Testis (tissue), 3 donors: Measurements from ENCODE around the gene NELFA. TPM values are rescaled to one million over a fixed set of nuclear protein-coding genes. Genes with fewer than 3 reads are reported as not detected.

Experiments used
- DNase-seq: peaks from one replicate; pipeline ENCODE4 v3.0.0-alpha.2; 2019
- H3K27ac ChIP-seq, 2 donors: fragments of 200-600 bp; sonication (generic); one replicate each; pipeline ENCODE4 v1.5.1; 2019
- H3K27me3 ChIP-seq: fragments of 200-600 bp; sonication (generic); one replicate; pipeline ENCODE4 v1.5.1; 2019
- H3K36me3 ChIP-seq: fragments of 200-600 bp; sonication (generic); one replicate; pipeline ENCODE4 v1.5.1; 2017; ENCODE audit warnings: low read depth; ENCODE audit errors: missing control alignments
- H3K4me1 ChIP-seq: fragments of 200-600 bp; sonication (generic); one replicate; pipeline ENCODE4 v1.5.1; 2019
- H3K4me3 ChIP-seq, 2 donors: fragments of 200-600 bp; sonication (generic); one replicate each; pipeline ENCODE4 v1.5.1; 2017 to 2019
- H3K9me3 ChIP-seq: fragments of 200-600 bp; sonication (generic); one replicate; pipeline ENCODE4 v1.5.1; 2017
- POLR2A ChIP-seq: fragments of 450-650 bp; IDR thresholded peaks from one replicate; pipeline ENCODE4 v1.6.1; 2017; ENCODE audit warnings: antibody characterized with exemption, mild to moderate bottlenecking, moderate library complexity
- WGBS, 2 donors: methylation state at CpG; one replicate each; pipeline ENCODE4 v1.1.5; 2018; 5-methylcytosine and 5-hydroxymethylcytosine counted together
- intact Hi-C: fragments of 100-400 bp; cut with DNase I; formaldehyde crosslinking; loops from one replicate; pipeline ENCODE4 v1.15.1; 2023; ENCODE audit warnings: low total_unique reads
- polyA plus RNA-seq: library from polyadenylated mRNA; stranded (reverse); fragments of 350-450 nt; fragmentation: Illumina TruSeq; extraction: RNeasy Lipid Tissue Mini Kit (QIAGEN cat#74804); gene quantifications from one replicate; pipeline ENCODE4 v1.2.3, GENCODE V29; 2014; ENCODE audit warnings: low read depth, low replicate concordance; ENCODE audit not compliant: insufficient read depth
- total RNA-seq, 2 donors: library from RNA; depleted of rRNA; stranded (reverse); fragments of >200 nt; gene quantifications; one replicate each; pipeline ENCODE4 v1.2.3, GENCODE V29; 2016
- TF ChIP-seq, protein P1 (sequence below), 3 experiments: fragments of 450-650 bp in 2 of 3; fragments of 200-600 bp in 1 of 3; sonication (generic) in 1 of 3; IDR thresholded peaks; one replicate each; pipeline ENCODE4 v1.5.1; 2016 to 2019; ENCODE audit warnings: antibody characterized with exemption in 3 of 3, mild to moderate bottlenecking in 2 of 3, moderate library complexity in 1 of 3

The NELFA gene
- total and polyA plus RNA-seq, 3 donors from 2014 or later: 61.0 to 77.9 (median 72.5) TPM

DNA sequence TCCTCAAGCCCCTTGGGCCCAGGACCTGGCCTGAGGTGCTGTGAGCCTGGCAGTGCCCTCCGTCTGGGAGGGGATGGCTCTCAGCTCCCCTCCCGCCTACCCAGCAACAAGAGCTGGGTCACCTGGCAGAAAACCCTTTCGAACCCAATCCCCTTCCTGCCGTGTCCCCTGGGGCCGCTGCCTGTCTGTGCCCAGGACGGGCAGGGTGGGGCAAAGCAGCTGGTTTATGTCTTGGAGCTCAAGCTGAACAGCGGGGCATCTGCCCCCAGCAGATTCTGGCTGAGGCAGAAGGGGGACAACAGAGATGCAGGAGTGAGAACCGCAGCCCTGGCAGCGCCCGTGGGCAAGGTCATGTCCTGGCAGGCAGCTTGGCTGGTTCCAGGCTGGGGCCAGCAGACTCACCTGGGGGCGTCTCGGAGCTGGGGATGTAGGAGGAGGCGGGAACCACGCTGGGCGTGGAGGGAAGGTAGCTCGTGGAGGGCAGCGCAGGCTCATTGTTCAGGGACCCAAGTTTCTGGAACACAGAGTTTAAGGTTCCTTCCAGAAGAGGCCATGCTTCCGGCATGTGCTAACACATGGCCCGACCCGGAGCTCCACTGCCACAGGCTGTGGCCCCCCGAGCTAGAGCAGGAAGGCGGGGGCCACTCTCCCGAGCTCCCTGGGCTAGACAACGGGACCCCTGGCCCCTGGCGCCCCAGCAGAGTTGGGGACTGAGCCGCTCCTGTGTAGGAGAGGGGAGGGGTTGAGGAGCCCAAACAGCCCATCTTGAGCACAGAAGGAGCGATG, 24.2 kb downstream of the NELFA start:
- H3K36me3 ChIP-seq: no peaks in the 10 kb centered on the region
- peaks cover 7% of the 10 kb centered on the region for H3K4me1 ChIP-seq
- H3K27ac ChIP-seq: peak overlapping the region in 1 of 2 donors; percentile 11
- 71 to 91% methylated on average over 11 to 24 of the region's 27 CpGs for WGBS, 2 donors
- no peak for TF ChIP-seq POLR2A
- TF ChIP-seq, protein P1, sequence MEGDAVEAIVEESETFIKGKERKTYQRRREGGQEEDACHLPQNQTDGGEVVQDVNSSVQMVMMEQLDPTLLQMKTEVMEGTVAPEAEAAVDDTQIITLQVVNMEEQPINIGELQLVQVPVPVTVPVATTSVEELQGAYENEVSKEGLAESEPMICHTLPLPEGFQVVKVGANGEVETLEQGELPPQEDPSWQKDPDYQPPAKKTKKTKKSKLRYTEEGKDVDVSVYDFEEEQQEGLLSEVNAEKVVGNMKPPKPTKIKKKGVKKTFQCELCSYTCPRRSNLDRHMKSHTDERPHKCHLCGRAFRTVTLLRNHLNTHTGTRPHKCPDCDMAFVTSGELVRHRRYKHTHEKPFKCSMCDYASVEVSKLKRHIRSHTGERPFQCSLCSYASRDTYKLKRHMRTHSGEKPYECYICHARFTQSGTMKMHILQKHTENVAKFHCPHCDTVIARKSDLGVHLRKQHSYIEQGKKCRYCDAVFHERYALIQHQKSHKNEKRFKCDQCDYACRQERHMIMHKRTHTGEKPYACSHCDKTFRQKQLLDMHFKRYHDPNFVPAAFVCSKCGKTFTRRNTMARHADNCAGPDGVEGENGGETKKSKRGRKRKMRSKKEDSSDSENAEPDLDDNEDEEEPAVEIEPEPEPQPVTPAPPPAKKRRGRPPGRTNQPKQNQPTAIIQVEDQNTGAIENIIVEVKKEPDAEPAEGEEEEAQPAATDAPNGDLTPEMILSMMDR (IDR thresholded peaks at IDR 0.05): no peak
- H3K9me3 ChIP-seq: no peaks in the 10 kb centered on the region
- no peak for DNase-seq
- H3K27me3 ChIP-seq: no peaks in the 10 kb centered on the region
- intact Hi-C loops: no loop called here
- no peak overlapping the region for H3K4me3 ChIP-seq

DNA sequence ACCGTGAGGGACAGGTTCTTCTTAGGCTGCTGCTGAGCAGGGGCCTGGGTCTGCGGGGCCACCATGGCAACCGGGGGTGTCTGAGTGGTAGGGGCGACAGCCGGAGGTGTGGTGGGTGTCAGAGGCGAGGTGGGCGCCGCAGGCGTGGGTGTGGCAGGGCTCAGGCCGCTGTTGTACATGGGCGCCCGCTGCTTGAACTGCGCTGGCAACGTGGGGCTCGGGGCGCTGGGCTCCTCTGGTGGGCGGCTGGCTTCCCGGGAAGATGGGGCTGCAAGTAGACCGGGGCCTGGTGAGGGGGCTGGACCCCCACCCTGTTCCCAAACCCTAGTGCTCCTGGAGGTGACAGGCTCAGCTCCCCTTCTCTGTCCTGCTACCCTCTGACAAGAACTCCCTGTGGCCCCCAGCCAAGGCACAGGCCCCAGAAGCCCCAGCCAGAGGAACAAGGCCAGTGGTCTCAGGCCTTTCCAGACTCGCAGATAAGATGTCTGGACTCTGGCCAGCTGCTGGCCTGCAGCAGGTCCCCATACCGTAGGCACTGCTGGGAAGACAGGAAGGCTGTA, 24.8 kb downstream of the NELFA start:
- no peak overlapping the region for H3K4me3 ChIP-seq
- WGBS, 2 donors: 88 to 95% methylated on average over 19 to 21 of the region's 21 CpGs
- DNase-seq: peak; percentile 40
- intact Hi-C loops: no loop called here
- no peaks in the 10 kb centered on the region for H3K9me3 ChIP-seq
- H3K4me1 ChIP-seq: peaks cover 7% of the 10 kb centered on the region
- H3K27ac ChIP-seq: no peak overlapping the region
- H3K27me3 ChIP-seq: no peaks in the 10 kb centered on the region
- TF ChIP-seq POLR2A: no peak
- TF ChIP-seq, protein P1 (IDR thresholded peaks at IDR 0.05): no peak
- no peaks in the 10 kb centered on the region for H3K36me3 ChIP-seq

DNA sequence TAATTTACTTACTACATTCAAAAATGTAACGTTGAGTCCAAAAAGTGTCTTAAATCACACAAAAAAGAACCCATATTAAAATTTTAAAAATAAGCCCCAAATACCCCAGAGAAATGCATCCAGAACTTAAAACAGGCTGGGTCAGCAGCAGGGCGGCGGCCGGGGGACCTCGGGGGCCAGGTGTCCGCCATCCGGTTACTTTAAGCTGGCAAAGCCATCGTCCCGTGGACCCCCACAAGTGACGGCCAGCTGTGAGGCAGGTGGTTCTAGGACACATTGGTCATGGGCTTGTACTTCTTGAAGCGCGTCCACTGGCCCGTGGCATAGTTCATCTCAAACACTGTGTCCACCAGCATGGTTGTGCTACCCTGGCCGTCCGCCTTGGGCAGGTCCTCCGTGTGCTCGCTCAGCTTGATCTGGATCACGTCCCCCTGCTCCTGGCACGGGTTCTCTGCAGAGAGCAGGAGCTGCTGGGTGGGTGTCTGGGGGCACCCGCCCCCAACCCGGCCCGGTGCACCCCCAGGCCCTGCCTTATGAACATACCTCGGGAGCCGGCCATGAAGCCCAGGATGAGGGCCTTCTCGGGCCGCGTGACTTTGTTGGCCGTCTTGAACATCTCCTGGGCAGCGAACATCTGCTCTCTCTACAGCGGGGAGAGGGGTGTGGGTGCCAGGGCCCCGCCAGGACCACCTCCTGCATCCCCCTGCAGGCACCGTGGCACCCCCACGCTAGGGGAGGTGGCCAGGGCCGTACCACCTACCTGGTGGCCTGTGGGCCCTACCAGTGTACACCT, 25.5 kb downstream of the NELFA start:
- 89 to 93% methylated on average over 14 to 34 of the region's 34 CpGs for WGBS, 2 donors
- H3K4me1 ChIP-seq: peaks cover 7% of the 10 kb centered on the region
- intact Hi-C loops: no loop called here
- TF ChIP-seq, protein P1 (IDR thresholded peaks at IDR 0.05): no peak
- TF ChIP-seq POLR2A: no peak
- no peaks in the 10 kb centered on the region for H3K36me3 ChIP-seq
- H3K27ac ChIP-seq: no peak overlapping the region
- H3K27me3 ChIP-seq: no peaks in the 10 kb centered on the region
- no peak for DNase-seq
- no peak overlapping the region for H3K4me3 ChIP-seq
- no peaks in the 10 kb centered on the region for H3K9me3 ChIP-seq

DNA sequence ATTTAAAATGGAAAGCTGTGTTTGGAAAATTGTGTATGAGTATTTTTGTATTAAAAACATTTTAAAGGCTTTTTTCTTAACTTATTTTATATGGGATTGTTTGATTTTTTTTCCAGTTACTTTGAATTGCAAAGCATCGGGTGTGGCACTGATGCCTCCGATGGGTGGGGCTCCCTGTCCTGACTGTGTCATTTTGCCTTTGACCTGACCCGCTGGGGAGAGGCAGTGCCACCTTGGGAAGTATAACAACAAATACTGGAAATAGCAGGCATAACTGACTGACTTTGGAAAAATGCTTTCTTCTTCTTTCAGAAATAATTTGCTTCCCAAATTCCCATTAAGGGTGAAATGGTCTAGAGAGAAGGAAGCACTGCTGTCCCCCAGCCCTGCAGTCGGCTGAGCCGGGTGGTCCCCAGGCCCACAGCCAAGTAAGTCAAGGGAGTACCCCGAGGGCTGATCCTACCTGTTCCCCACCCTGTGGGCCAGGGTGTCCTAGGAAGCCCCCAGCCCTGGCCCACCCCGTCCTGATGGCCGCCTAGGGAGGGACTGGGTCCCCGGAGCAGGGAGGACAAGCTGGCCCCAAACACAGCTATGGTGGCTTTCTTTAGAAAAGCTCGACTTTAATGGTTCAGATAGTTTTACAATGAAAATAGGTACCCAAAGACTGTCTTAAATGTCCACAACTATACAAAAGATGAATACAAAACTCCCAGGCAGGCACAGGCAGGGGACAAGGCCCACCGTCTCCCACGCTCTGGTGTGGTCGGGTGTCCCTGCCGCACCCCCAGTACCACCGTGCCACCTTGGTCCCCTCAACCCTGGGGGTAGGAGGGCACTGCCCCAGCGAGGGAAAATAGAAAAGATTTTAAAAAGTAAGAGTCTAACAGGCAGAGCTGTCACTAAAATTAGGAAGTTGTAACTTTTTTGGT, 26.4 kb downstream of the NELFA start:
- Histone ChIP-seq H3K27me3 (no peaks in the 10 kb centered on the region), H3K4me3 (no peak overlapping the region), H3K4me1 (peaks cover 7% of the 10 kb centered on the region), H3K27ac (no peak overlapping the region), H3K9me3 (no peaks in the 10 kb centered on the region), H3K36me3 (no peaks in the 10 kb centered on the region)
- WGBS, 2 donors: 91 to 92% methylated on average over 16 of the region's 16 CpGs
- TF ChIP-seq, protein P1 (IDR thresholded peaks at IDR 0.05): no peak
- no peak for TF ChIP-seq POLR2A
- intact Hi-C loops: no loop called here
- no peak for DNase-seq
